ENCODE measurements around the gene PUS7.

Gene PUS7

GRCh38 chr7:105497016-105497415 lies 25.1 kb downstream of the PUS7 start:
- H3K36me3 ChIP-seq = peaks cover 65% of the 10 kb centered on the region
- no peak for TF ChIP-seq CTCF (IDR thresholded peaks at IDR 0.05; ENCODE audit: low read depth, low read length)

DNA sequence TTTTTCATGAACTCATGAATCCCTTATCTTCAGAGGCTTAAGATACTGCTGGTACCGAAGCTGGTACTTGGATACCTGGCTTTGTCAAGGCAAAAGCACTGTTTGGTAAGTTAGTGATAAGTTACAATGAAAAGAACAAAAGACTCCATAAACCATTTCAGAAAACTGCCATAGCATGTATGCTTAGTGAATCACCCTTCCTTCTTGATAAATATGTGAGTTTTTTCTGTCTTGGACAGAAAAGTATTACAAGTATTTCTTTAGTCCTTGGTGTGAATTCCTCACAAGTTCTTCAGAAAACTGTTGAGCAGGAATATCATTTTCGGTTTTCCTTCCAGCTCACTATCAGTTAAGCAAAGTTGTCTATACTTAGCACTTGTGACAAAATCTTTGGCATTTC lies 25.6 kb downstream of the PUS7 start:
- Histone ChIP-seq H3K4me1 (no peaks in the 10 kb centered on the region), H3K9me3 (no peaks in the 10 kb centered on the region), H3K4me3 (ENCODE audit: low read depth, low read length) (no peak overlapping the region), H3K36me3 (peaks cover 65% of the 10 kb centered on the region), H3K27me3 (no peaks in the 10 kb centered on the region)
- DNase-seq = no peak
- TF ChIP-seq CTCF (IDR thresholded peaks at IDR 0.05; ENCODE audit: low read depth, low read length) = no peak

More at GRCh38 chr7:105497016-105497415, 25.1 kb downstream of the PUS7 start:
- Histone ChIP-seq H3K4me1 (no peaks in the 10 kb centered on the region), H3K27me3 (no peaks in the 10 kb centered on the region), H3K9me3 (no peaks in the 10 kb centered on the region), H3K4me3 (ENCODE audit: low read depth, low read length) (no peak overlapping the region)
- no peak for DNase-seq

DNA sequence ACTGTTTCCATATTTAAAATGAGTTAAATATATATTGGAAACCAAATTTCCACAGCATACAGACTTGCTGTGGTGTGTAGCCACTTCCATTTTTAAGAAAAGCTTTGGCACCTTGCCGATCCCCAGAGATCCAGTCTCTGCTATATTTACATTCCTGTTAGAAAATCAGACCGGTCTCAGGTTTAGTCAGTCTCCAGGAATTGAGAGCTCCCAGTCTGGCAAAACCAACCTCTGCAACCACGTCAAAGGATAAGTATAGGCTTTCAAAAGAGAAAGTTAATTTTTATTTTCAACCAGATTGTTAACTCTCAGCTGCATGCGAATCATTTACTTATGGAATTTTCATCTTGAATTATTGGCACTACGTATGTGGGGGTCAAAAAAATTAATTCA lies 28.2 kb downstream of the PUS7 start:
- no peak for DNase-seq
- H3K4me3 ChIP-seq (ENCODE audit: low read depth, low read length) = no peak overlapping the region
- H3K4me1 ChIP-seq = no peaks in the 10 kb centered on the region
- no peaks in the 10 kb centered on the region for H3K27me3 ChIP-seq
- TF ChIP-seq CTCF (IDR thresholded peaks at IDR 0.05; ENCODE audit: low read depth, low read length) = no peak
- no peaks in the 10 kb centered on the region for H3K9me3 ChIP-seq
- H3K36me3 ChIP-seq = peaks cover 50% of the 10 kb centered on the region

DNA sequence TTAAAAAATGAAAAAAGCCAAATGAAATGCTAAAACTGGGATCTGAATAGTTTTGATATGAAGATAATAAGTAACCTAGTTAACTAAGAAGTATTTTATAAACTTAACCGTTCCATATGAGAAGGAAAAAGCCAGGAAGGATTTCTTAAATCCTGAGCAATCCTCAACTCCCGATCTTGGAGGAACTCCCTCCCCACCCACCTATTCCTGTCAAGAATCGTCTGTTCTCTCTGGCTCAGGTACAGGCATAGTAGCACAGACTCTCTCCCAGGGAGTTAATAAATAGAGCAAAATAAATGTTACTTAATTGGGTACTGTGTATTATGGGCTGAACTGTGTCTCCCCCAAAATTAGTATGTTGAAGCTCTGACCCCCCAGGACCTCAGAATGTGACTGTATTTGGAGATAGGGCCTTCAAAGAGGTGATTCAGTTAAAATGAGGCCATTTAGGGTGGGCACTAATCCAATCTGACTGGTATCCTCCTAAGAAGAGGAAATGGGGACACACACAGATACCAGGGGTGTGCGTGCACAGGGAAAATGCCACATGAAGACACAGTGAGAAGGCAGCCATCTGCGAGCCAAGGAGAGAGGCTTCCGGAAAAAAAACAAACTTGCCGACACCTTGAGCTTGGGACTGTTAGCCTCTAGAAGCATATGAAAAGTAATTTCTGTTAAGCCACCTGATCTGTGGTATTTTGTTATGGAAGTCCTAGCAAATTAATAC lies 28.7 kb downstream of the PUS7 start:
- no peak for DNase-seq
- no peaks in the 10 kb centered on the region for H3K27me3 ChIP-seq
- H3K4me3 ChIP-seq (ENCODE audit: low read depth, low read length) = no peak overlapping the region
- no peak for TF ChIP-seq CTCF (IDR thresholded peaks at IDR 0.05; ENCODE audit: low read depth, low read length)
- no peaks in the 10 kb centered on the region for H3K9me3 ChIP-seq
- H3K36me3 ChIP-seq = peaks cover 45% of the 10 kb centered on the region
- no peaks in the 10 kb centered on the region for H3K4me1 ChIP-seq

GRCh38 chr7:105489409-105489808 lies 32.7 kb downstream of the PUS7 start:
- Histone ChIP-seq H3K9me3 (no peaks in the 10 kb centered on the region), H3K4me3 (ENCODE audit: low read depth, low read length) (no peak overlapping the region), H3K4me1 (no peaks in the 10 kb centered on the region), H3K36me3 (peaks cover 39% of the 10 kb centered on the region), H3K27me3 (no peaks in the 10 kb centered on the region)
- TF ChIP-seq CTCF (IDR thresholded peaks at IDR 0.05; ENCODE audit: low read depth, low read length) = no peak
- DNase-seq = no peak
